WTC11 (cell line): ENCODE measurements around the gene PLEKHH2.

Experiments used
- CREM ChIP-seq: sonication (generic); formaldehyde crosslinking; IDR thresholded peaks from 2 replicates; pipeline ENCODE4 v1.8.1; 2022; ENCODE audit warnings: mild to moderate bottlenecking, missing genetic modification reagents, moderate library complexity
- FOXK1 ChIP-seq: sonication (generic); formaldehyde crosslinking; IDR thresholded peaks from 2 replicates; pipeline ENCODE4 v1.8.0; 2022; ENCODE audit warnings: mild to moderate bottlenecking, moderate library complexity, missing genetic modification reagents
- KAT7 ChIP-seq: sonication (generic); formaldehyde crosslinking; IDR thresholded peaks from 2 replicates; pipeline ENCODE4 v1.8.1; 2023; ENCODE audit warnings: missing genetic modification reagents, mild to moderate bottlenecking, borderline replicate concordance
- ZNF121 ChIP-seq: sonication (generic); formaldehyde crosslinking; IDR thresholded peaks from 2 replicates; pipeline ENCODE4 v1.8.0; 2023; ENCODE audit warnings: missing genetic modification reagents
- TF ChIP-seq, protein P1 (sequence below): sonication (generic); formaldehyde crosslinking; IDR thresholded peaks from 2 replicates; pipeline ENCODE4 v1.8.1; 2023; ENCODE audit warnings: mild to moderate bottlenecking, moderate library complexity, missing genetic modification reagents
- TF ChIP-seq, protein P2 (sequence below): fragments of 200-600 bp; IDR thresholded peaks from 2 replicates; pipeline ENCODE4 v1.8.0; 2022; ENCODE audit warnings: antibody characterized with exemption
- TF ChIP-seq, protein P3 (sequence below): sonication (generic); formaldehyde crosslinking; IDR thresholded peaks from 2 replicates; pipeline ENCODE4 v1.8.1; 2022; ENCODE audit warnings: mild to moderate bottlenecking, missing genetic modification reagents, moderate library complexity, borderline replicate concordance
- TF ChIP-seq, protein P4 (sequence below): sonication (generic); formaldehyde crosslinking; conservative IDR thresholded peaks from 2 replicates; pipeline ENCODE4 v1.8.1; 2022; ENCODE audit warnings: mild to moderate bottlenecking, missing genetic modification reagents
- TF ChIP-seq, protein P5 (sequence below): sonication (generic); formaldehyde crosslinking; IDR thresholded peaks from 2 replicates; pipeline ENCODE4 v1.8.0; 2022; ENCODE audit warnings: mild to moderate bottlenecking, missing genetic modification reagents
- TF ChIP-seq, protein P6 (sequence below): sonication (generic); formaldehyde crosslinking; IDR thresholded peaks from 2 replicates; pipeline ENCODE4 v1.8.0; 2023; ENCODE audit warnings: missing genetic modification reagents

DNA sequence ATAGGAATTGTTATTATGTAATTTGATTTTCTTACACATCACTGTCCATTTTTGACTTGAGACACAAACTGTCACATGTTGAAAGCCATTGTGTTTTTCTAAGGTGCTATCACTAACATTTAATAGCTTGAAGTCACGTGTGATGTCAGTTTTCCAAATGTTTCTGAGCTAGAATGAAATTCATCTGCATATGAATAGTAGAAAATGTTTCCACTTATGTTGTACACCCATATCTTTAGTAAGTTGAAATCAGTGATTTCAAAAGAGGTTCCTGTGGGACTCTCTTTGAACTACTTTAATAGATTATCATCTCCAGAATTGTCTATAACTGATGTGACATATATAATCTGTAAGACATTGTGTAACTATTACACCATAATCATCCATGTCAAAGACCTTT is 173.8 kb downstream of the PLEKHH2 start:
- TF ChIP-seq FOXK1 (CRISPR knock-in tag), result no peak
- TF ChIP-seq, protein P1, sequence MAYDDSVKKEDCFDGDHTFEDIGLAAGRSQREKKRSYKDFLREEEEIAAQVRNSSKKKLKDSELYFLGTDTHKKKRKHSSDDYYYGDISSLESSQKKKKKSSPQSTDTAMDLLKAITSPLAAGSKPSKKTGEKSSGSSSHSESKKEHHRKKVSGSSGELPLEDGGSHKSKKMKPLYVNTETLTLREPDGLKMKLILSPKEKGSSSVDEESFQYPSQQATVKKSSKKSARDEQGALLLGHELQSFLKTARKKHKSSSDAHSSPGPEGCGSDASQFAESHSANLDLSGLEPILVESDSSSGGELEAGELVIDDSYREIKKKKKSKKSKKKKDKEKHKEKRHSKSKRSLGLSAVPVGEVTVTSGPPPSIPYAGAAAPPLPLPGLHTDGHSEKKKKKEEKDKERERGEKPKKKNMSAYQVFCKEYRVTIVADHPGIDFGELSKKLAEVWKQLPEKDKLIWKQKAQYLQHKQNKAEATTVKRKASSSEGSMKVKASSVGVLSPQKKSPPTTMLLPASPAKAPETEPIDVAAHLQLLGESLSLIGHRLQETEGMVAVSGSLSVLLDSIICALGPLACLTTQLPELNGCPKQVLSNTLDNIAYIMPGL (CRISPR knock-in tag), result no peak
- TF ChIP-seq, protein P2, sequence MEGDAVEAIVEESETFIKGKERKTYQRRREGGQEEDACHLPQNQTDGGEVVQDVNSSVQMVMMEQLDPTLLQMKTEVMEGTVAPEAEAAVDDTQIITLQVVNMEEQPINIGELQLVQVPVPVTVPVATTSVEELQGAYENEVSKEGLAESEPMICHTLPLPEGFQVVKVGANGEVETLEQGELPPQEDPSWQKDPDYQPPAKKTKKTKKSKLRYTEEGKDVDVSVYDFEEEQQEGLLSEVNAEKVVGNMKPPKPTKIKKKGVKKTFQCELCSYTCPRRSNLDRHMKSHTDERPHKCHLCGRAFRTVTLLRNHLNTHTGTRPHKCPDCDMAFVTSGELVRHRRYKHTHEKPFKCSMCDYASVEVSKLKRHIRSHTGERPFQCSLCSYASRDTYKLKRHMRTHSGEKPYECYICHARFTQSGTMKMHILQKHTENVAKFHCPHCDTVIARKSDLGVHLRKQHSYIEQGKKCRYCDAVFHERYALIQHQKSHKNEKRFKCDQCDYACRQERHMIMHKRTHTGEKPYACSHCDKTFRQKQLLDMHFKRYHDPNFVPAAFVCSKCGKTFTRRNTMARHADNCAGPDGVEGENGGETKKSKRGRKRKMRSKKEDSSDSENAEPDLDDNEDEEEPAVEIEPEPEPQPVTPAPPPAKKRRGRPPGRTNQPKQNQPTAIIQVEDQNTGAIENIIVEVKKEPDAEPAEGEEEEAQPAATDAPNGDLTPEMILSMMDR, result no peak
- TF ChIP-seq, protein P3, sequence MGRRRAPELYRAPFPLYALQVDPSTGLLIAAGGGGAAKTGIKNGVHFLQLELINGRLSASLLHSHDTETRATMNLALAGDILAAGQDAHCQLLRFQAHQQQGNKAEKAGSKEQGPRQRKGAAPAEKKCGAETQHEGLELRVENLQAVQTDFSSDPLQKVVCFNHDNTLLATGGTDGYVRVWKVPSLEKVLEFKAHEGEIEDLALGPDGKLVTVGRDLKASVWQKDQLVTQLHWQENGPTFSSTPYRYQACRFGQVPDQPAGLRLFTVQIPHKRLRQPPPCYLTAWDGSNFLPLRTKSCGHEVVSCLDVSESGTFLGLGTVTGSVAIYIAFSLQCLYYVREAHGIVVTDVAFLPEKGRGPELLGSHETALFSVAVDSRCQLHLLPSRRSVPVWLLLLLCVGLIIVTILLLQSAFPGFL, result no peak
- TF ChIP-seq, protein P4, sequence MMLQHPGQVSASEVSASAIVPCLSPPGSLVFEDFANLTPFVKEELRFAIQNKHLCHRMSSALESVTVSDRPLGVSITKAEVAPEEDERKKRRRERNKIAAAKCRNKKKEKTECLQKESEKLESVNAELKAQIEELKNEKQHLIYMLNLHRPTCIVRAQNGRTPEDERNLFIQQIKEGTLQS, result no peak
- TF ChIP-seq, protein P5, sequence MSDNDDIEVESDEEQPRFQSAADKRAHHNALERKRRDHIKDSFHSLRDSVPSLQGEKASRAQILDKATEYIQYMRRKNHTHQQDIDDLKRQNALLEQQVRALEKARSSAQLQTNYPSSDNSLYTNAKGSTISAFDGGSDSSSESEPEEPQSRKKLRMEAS (CRISPR knock-in tag), result no peak
- TF ChIP-seq, protein P6, sequence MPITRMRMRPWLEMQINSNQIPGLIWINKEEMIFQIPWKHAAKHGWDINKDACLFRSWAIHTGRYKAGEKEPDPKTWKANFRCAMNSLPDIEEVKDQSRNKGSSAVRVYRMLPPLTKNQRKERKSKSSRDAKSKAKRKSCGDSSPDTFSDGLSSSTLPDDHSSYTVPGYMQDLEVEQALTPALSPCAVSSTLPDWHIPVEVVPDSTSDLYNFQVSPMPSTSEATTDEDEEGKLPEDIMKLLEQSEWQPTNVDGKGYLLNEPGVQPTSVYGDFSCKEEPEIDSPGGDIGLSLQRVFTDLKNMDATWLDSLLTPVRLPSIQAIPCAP (CRISPR knock-in tag), result no peak
- TF ChIP-seq CREM, result no peak
- TF ChIP-seq ZNF121 (CRISPR knock-in tag), result no peak
- TF ChIP-seq KAT7 (CRISPR knock-in tag), result no peak
